ENCODE results near the gene MYBBP1A.

The MYBBP1A gene

GRCh38 chr17:4519361-4519788 lies 35.8 kb downstream of the MYBBP1A start:
- TF ChIP-seq, protein P1, sequence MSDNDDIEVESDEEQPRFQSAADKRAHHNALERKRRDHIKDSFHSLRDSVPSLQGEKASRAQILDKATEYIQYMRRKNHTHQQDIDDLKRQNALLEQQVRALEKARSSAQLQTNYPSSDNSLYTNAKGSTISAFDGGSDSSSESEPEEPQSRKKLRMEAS (IDR thresholded peaks at IDR 0.05; ENCODE audit: low read depth, low read length): no peak
- TF ChIP-seq CTCF (IDR thresholded peaks at IDR 0.05; ENCODE audit: low read depth, low read length): no peak
- no peak for TF ChIP-seq MYC (IDR thresholded peaks at IDR 0.05; ENCODE audit: low read depth, low read length)
- TF ChIP-seq POLR2A (IDR thresholded peaks at IDR 0.05; ENCODE audit: extremely low read depth, insufficient read length): no peak
- no peak for DNase-seq (ENCODE audit: low read depth)
- no peak overlapping the region for H3K4me3 ChIP-seq (ENCODE audit: low read depth, low read length)

DNA sequence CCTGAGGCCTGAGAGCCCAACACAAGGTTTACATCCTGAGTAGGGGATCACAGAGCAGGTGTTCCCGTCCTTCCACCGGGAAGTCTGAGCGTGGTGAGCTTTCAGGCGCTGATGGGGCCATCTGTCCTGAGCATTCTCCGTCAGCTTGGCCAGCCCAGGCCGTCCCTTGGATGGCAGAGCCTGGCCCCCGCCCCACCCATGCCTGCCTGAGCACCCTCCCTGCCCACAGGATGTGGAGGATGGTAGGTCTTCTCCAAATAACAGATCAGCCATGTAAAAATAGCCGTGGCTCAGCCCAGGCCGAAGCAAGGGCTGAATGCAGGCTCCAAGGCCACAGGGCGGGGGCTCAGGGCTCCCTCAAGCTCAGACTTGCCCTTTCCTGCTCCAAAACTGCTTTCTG lies 36.3 kb downstream of the MYBBP1A start:
- TF ChIP-seq MYC (IDR thresholded peaks at IDR 0.05; ENCODE audit: low read depth, low read length): no peak
- H3K4me3 ChIP-seq (ENCODE audit: low read depth, low read length): no peak overlapping the region
- no peak for DNase-seq (ENCODE audit: low read depth)

- H3K4me3 ChIP-seq (ENCODE audit: low read depth, low read length): no peak overlapping the region
- TF ChIP-seq, protein P1 (IDR thresholded peaks at IDR 0.05; ENCODE audit: low read depth, low read length): no peak
- TF ChIP-seq CTCF (IDR thresholded peaks at IDR 0.05; ENCODE audit: low read depth, low read length) (no peak), MYC (IDR thresholded peaks at IDR 0.05; ENCODE audit: low read depth, low read length) (no peak), POLR2A (IDR thresholded peaks at IDR 0.05; ENCODE audit: extremely low read depth, insufficient read length) (no peak)
- DNase-seq (ENCODE audit: low read depth): no peak
These were observed 38.4 kb downstream of the MYBBP1A start for GRCh38 chr17:4516735-4517134.

DNA sequence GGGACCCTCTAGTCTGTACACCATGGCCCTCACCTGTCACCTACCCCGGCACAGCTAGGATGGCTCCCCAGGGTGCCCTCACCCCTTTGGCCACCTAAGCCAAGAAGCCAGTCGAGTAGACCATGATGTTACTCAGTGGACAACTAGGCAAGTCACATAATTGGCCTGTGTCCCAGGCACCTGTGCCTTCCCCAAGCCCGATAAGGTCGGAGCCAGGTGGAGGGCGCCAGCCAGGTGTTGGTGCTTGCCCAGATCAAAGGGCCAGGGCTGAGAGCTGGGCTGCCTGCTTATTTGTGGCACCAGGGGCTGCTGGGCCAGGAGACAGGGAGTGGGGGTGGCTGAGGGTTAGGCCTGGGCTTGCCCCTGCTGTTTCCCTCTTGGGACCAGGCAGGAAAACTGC lies 39.7 kb downstream of the MYBBP1A start:
- no peak for TF ChIP-seq POLR2A (IDR thresholded peaks at IDR 0.05; ENCODE audit: extremely low read depth, insufficient read length)
- no peak for TF ChIP-seq MYC (IDR thresholded peaks at IDR 0.05; ENCODE audit: low read depth, low read length)
- TF ChIP-seq CTCF (IDR thresholded peaks at IDR 0.05; ENCODE audit: low read depth, low read length): no peak
- TF ChIP-seq, protein P1 (IDR thresholded peaks at IDR 0.05; ENCODE audit: low read depth, low read length): no peak
- no peak overlapping the region for H3K4me3 ChIP-seq (ENCODE audit: low read depth, low read length)
- DNase-seq (ENCODE audit: low read depth): no peak

- no peak for TF ChIP-seq MYC (IDR thresholded peaks at IDR 0.05; ENCODE audit: low read depth, low read length)
- TF ChIP-seq POLR2A (IDR thresholded peaks at IDR 0.05; ENCODE audit: extremely low read depth, insufficient read length): no peak
- no peak for TF ChIP-seq CTCF (IDR thresholded peaks at IDR 0.05; ENCODE audit: low read depth, low read length)
- TF ChIP-seq, protein P1 (IDR thresholded peaks at IDR 0.05; ENCODE audit: low read depth, low read length): no peak
- no peak for DNase-seq (ENCODE audit: low read depth)
- H3K4me3 ChIP-seq (ENCODE audit: low read depth, low read length): no peak overlapping the region
These were observed 40.4 kb downstream of the MYBBP1A start for GRCh38 chr17:4514779-4515178.

GRCh38 chr17:4514206-4514605 lies 41.0 kb downstream of the MYBBP1A start:
- no peak overlapping the region for H3K4me3 ChIP-seq (ENCODE audit: low read depth, low read length)
- TF ChIP-seq MYC (IDR thresholded peaks at IDR 0.05; ENCODE audit: low read depth, low read length) (no peak), POLR2A (IDR thresholded peaks at IDR 0.05; ENCODE audit: extremely low read depth, insufficient read length) (no peak), CTCF (IDR thresholded peaks at IDR 0.05; ENCODE audit: low read depth, low read length) (no peak)
- TF ChIP-seq, protein P1 (IDR thresholded peaks at IDR 0.05; ENCODE audit: low read depth, low read length): no peak
- DNase-seq (ENCODE audit: low read depth): no peak

Measured in NB4 (cell line).